OCI-LY1 (cell line): ENCODE results near the gene RALB.

Source experiments
- H2AFZ ChIP-seq: fragments of 200-600 bp; sonication (generic), shearing (Covaris generic); 2 replicates; pipeline ENCODE4 v1.6.0; 2014; ENCODE audit warnings: antibody characterized with exemption, mild to moderate bottlenecking, low read length
- H3F3A ChIP-seq: fragments of 200-600 bp; sonication (generic), shearing (Covaris generic); 2 replicates; pipeline ENCODE4 v1.6.0; 2014; ENCODE audit warnings: mild to moderate bottlenecking, antibody characterized with exemption, low read length, moderate library complexity; ENCODE audit not compliant: insufficient read depth
- H3K27ac ChIP-seq: fragments of 200-600 bp; sonication (generic); 2 replicates; pipeline ENCODE4 v1.5.1; 2014; ENCODE audit warnings: low read length, mixed run types, mild to moderate bottlenecking, low read depth; ENCODE audit not compliant: poor library complexity, severe bottlenecking
- H3K27me3 ChIP-seq: fragments of 200-600 bp; sonication (generic); 2 replicates; pipeline ENCODE4 v1.6.0; 2014; ENCODE audit warnings: antibody characterized with exemption, mild to moderate bottlenecking, low read length, moderate library complexity; ENCODE audit not compliant: insufficient read depth
- H3K36me3 ChIP-seq: fragments of 200-600 bp; sonication (generic); 2 replicates; pipeline ENCODE4 v1.6.1; 2014; ENCODE audit warnings: mild to moderate bottlenecking, antibody characterized with exemption, low read length, moderate library complexity, mixed read lengths; ENCODE audit not compliant: insufficient read depth
- H3K4me1 ChIP-seq: fragments of 200-600 bp; sonication (generic); 2 replicates; pipeline ENCODE4 v1.5.1; 2014; ENCODE audit warnings: mild to moderate bottlenecking, low read length, moderate library complexity; ENCODE audit not compliant: insufficient read depth, severe bottlenecking
- H3K4me2 ChIP-seq: fragments of 200-600 bp; sonication (generic), shearing (Covaris generic); 2 replicates; pipeline ENCODE4 v1.6.1; 2014; ENCODE audit warnings: low read length
- H3K4me3 ChIP-seq: fragments of 200-600 bp; sonication (generic); 2 replicates; pipeline ENCODE4 v1.5.1; 2014; ENCODE audit warnings: low read length, low read depth, mild to moderate bottlenecking, mixed read lengths; ENCODE audit not compliant: poor library complexity, severe bottlenecking
- H3K79me2 ChIP-seq: fragments of 200-600 bp; shearing (Covaris generic); 2 replicates; pipeline ENCODE4 v1.6.1; 2016; ENCODE audit warnings: mixed run types, low read length, mixed read lengths; ENCODE audit not compliant: insufficient read depth
- H3K9ac ChIP-seq: fragments of 200-600 bp; sonication (generic), shearing (Covaris generic); 2 replicates; pipeline ENCODE4 v1.6.1; 2014; ENCODE audit warnings: mild to moderate bottlenecking, low read length, mixed read lengths
- H3K9me2 ChIP-seq: fragments of 200-600 bp; sonication (generic), shearing (Covaris generic); 2 replicates; pipeline ENCODE4 v1.6.1; 2014; ENCODE audit warnings: low read depth, mild to moderate bottlenecking, low read length, mixed read lengths
- H3K9me3 ChIP-seq: fragments of 200-600 bp; shearing (Covaris generic); 2 replicates; pipeline ENCODE4 v1.6.1; 2014; ENCODE audit warnings: low read length, mixed read lengths
- H4K20me1 ChIP-seq: fragments of 200-600 bp; sonication (generic), shearing (Covaris generic); 2 replicates; pipeline ENCODE4 v1.6.0; 2016; ENCODE audit warnings: mild to moderate bottlenecking, low read length; ENCODE audit not compliant: insufficient read depth
- EZH2 ChIP-seq: fragments of 200-600 bp; sonication (generic), shearing (Covaris generic); IDR thresholded peaks from 2 replicates; pipeline ENCODE4 v1.8.0; 2017; ENCODE audit warnings: borderline replicate concordance, mixed run types, mild to moderate bottlenecking, antibody characterized with exemption, low read length, moderate library complexity, mixed read lengths
- TF ChIP-seq, protein P1 (sequence below): fragments of 200-600 bp; sonication (generic), shearing (Covaris generic); IDR thresholded peaks from 2 replicates; pipeline ENCODE4 v1.5.1; 2017; ENCODE audit warnings: mild to moderate bottlenecking, antibody characterized with exemption, low read length, moderate library complexity, mixed read lengths

Gene RALB

DNA sequence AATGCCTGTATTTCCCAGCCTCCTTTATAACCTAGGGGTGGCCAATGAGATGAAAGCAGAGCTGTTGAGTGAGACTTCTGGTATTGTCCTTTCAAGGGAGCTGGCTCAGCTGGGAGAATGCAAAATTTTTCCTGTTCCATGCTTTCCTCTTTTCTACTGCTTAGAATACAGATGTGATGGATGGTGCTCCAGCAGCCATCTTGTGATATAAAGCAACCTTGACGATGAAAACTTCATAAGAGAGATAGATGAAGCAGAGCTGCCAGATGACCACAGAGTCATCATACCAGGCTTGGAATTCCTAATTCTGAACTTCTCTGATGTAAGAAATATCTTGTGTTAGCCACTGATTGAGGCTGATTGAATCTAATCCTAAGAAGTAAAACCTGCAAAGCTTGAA, 81.4 kb downstream of the RALB start:
- no peak overlapping the region for H3K27ac ChIP-seq
- H3K9ac ChIP-seq: no peak overlapping the region
- H3K9me2 ChIP-seq: no peaks in the 10 kb centered on the region
- no peaks in the 10 kb centered on the region for H3K79me2 ChIP-seq
- no peak for TF ChIP-seq EZH2
- no peak overlapping the region for H3K4me2 ChIP-seq
- H2AFZ ChIP-seq: no peak overlapping the region
- H3K9me3 ChIP-seq: 0 out of 2 replicates have a peak, but pooled peaks cover 4% of the 10 kb centered on the region
- H3F3A ChIP-seq: no peaks in the 10 kb centered on the region
- H3K36me3 ChIP-seq: no peaks in the 10 kb centered on the region
- no peak overlapping the region for H3K4me3 ChIP-seq
- H3K27me3 ChIP-seq: peaks cover 8% of the 10 kb centered on the region; the same call in 1 of the 2 replicates
- no peaks in the 10 kb centered on the region for H3K4me1 ChIP-seq
- H4K20me1 ChIP-seq: no peaks in the 10 kb centered on the region

DNA sequence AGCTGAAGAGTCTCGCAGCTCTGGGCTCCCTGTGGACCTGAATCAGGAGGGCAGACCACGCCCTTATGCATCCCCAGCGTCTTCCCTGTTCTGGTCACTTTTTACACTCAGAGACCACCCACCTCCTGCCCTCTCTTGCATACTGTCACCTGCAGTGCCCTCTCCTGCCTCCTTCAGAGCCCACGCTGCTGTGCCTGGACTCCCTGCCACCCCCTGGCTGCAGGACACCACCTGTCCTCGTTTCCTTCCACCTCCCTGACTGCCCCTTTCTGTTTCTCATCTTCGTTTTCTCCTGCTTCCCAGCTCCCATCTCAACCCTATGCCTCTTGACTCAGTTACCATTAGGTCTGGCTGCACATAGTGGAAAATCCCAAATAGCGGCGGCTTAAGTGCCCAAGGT, 84.1 kb downstream of the RALB start:
- Histone ChIP-seq H3K36me3 (no peaks in the 10 kb centered on the region), H3K27ac (no peak overlapping the region), H2AFZ (no peak overlapping the region), H3K4me3 (no peak overlapping the region), H4K20me1 (no peaks in the 10 kb centered on the region), H3K27me3 (peaks cover 4% of the 10 kb centered on the region; the same call in 1 of the 2 replicates), H3K4me2 (no peak overlapping the region), H3K9ac (no peak overlapping the region), H3K4me1 (peaks cover 3% of the 10 kb centered on the region), H3K9me2 (no peaks in the 10 kb centered on the region), H3F3A (no peaks in the 10 kb centered on the region), H3K9me3 (0 out of 2 replicates have a peak, but pooled peaks cover 4% of the 10 kb centered on the region), H3K79me2 (no peaks in the 10 kb centered on the region)
- no peak for TF ChIP-seq EZH2
- TF ChIP-seq, protein P1, sequence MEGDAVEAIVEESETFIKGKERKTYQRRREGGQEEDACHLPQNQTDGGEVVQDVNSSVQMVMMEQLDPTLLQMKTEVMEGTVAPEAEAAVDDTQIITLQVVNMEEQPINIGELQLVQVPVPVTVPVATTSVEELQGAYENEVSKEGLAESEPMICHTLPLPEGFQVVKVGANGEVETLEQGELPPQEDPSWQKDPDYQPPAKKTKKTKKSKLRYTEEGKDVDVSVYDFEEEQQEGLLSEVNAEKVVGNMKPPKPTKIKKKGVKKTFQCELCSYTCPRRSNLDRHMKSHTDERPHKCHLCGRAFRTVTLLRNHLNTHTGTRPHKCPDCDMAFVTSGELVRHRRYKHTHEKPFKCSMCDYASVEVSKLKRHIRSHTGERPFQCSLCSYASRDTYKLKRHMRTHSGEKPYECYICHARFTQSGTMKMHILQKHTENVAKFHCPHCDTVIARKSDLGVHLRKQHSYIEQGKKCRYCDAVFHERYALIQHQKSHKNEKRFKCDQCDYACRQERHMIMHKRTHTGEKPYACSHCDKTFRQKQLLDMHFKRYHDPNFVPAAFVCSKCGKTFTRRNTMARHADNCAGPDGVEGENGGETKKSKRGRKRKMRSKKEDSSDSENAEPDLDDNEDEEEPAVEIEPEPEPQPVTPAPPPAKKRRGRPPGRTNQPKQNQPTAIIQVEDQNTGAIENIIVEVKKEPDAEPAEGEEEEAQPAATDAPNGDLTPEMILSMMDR: no peak

GRCh38 chr2:120338015-120338414, 85.4 kb downstream of the RALB start:
- no peak overlapping the region for H3K27ac ChIP-seq
- no peak overlapping the region for H3K4me3 ChIP-seq

More at GRCh38 chr2:120338015-120338414, 85.4 kb downstream of the RALB start:
- H3K9me3 ChIP-seq: 0 out of 2 replicates have a peak, but pooled peaks cover 4% of the 10 kb centered on the region
- TF ChIP-seq EZH2: no peak
- TF ChIP-seq, protein P1: no peak
- no peak overlapping the region for H3K9ac ChIP-seq
- no peak overlapping the region for H3K4me2 ChIP-seq
- H2AFZ ChIP-seq: no peak overlapping the region
- no peaks in the 10 kb centered on the region for H3K79me2 ChIP-seq
- H3K4me1 ChIP-seq: peaks cover 14% of the 10 kb centered on the region
- H3F3A ChIP-seq: no peaks in the 10 kb centered on the region
- no peaks in the 10 kb centered on the region for H4K20me1 ChIP-seq
- no peaks in the 10 kb centered on the region for H3K9me2 ChIP-seq
- H3K27me3 ChIP-seq: peaks cover 4% of the 10 kb centered on the region; the same call in 1 of the 2 replicates
- no peaks in the 10 kb centered on the region for H3K36me3 ChIP-seq
